HEK293T (cell line): ENCODE measurements around the gene SP110.

Source experiments
- ARNT ChIP-seq: fragments of 450-650 bp; IDR thresholded peaks from 2 replicates; pipeline ENCODE4 v1.6.1; 2017; ENCODE audit warnings: mild to moderate bottlenecking
- BHLHE40 ChIP-seq: fragments of 450-650 bp; IDR thresholded peaks from 2 replicates; pipeline ENCODE4 v1.6.1; 2016; ENCODE audit warnings: mild to moderate bottlenecking, moderate library complexity, borderline replicate concordance
- CTBP1 ChIP-seq: fragments of 450-650 bp; IDR thresholded peaks from 2 replicates; pipeline ENCODE4 v1.6.1; 2016; ENCODE audit warnings: borderline replicate concordance
- FOXA1 ChIP-seq: fragments of 450-650 bp; IDR thresholded peaks from 2 replicates; pipeline ENCODE4 v1.6.1; 2016; ENCODE audit warnings: mild to moderate bottlenecking
- FOXK2 ChIP-seq: fragments of 450-650 bp; IDR thresholded peaks from 2 replicates; pipeline ENCODE4 v1.6.1; 2016; ENCODE audit warnings: mild to moderate bottlenecking
- FOXM1 ChIP-seq: fragments of 450-650 bp; IDR thresholded peaks from 2 replicates; pipeline ENCODE4 v1.6.1; 2017; ENCODE audit warnings: mild to moderate bottlenecking, borderline replicate concordance
- HDGF ChIP-seq: fragments of 450-650 bp; IDR thresholded peaks from 2 replicates; pipeline ENCODE4 v1.6.1; 2017; ENCODE audit warnings: antibody characterized with exemption, borderline replicate concordance
- L3MBTL2 ChIP-seq: fragments of 450-650 bp; conservative IDR thresholded peaks from 2 replicates; pipeline ENCODE4 v1.6.1; 2016; ENCODE audit warnings: mild to moderate bottlenecking
- LEF1 ChIP-seq: fragments of 450-650 bp; IDR thresholded peaks from 2 replicates; pipeline ENCODE4 v1.6.1; 2017; ENCODE audit warnings: mild to moderate bottlenecking, borderline replicate concordance
- PKNOX1 ChIP-seq: fragments of 450-650 bp; IDR thresholded peaks from 2 replicates; pipeline ENCODE4 v1.6.1; 2016
- SP1 ChIP-seq: fragments of 450-650 bp; IDR thresholded peaks from 2 replicates; pipeline ENCODE4 v1.6.1; 2017
- SUZ12 ChIP-seq: fragments of 450-650 bp; IDR thresholded peaks from 2 replicates; pipeline ENCODE4 v1.6.1; 2016; ENCODE audit warnings: mild to moderate bottlenecking
- TARDBP ChIP-seq: fragments of 450-650 bp; IDR thresholded peaks from 2 replicates; pipeline ENCODE4 v1.6.1; 2016
- ZNF384 ChIP-seq: fragments of 450-650 bp; IDR thresholded peaks from 2 replicates; pipeline ENCODE4 v1.6.1; 2016

GRCh38 chr2:230267556-230267955, 47.8 kb upstream of the SP110 start:
- TF ChIP-seq L3MBTL2, result no peak
- TF ChIP-seq CTBP1, result no peak
- no peak for TF ChIP-seq ZNF384
- no peak for TF ChIP-seq LEF1
- no peak for TF ChIP-seq BHLHE40
- no peak for TF ChIP-seq ARNT
- TF ChIP-seq FOXM1, result no peak
- no peak for TF ChIP-seq FOXA1
- TF ChIP-seq TARDBP, result no peak
- no peak for TF ChIP-seq PKNOX1
- TF ChIP-seq SP1, result no peak
- TF ChIP-seq FOXK2, result no peak
- no peak for TF ChIP-seq HDGF
- no peak for TF ChIP-seq SUZ12
